Measurements from ENCODE around the gene OSTN. TPM values are rescaled to one million over a fixed set of nuclear protein-coding genes. Genes with fewer than 3 reads are reported as not detected.

The OSTN gene
- total RNA-seq, 4 donors from 2014 or later = not detected

GRCh38 chr3:191257286-191257685 is 58.2 kb downstream of the OSTN start:
- no peaks in the 10 kb centered on the region for H3K36me3 ChIP-seq
- H3K9me3 ChIP-seq = no peaks in the 10 kb centered on the region
- intact Hi-C loops (cut with DNase I) = no loop called here
- H3K27me3 ChIP-seq = no peaks in the 10 kb centered on the region
- TF ChIP-seq EP300 (IDR thresholded peaks at IDR 0.05) (no peak), POLR2AphosphoS5 (IDR thresholded peaks at IDR 0.05) (no peak), CTCF (IDR thresholded peaks at IDR 0.05) (no peak), POLR2A (IDR thresholded peaks at IDR 0.05; ENCODE audit: low read depth) (no peak)
- no peak overlapping the region for H3K27ac ChIP-seq (replicated peaks in 1 of 4)
- WGBS = 98% methylated on average over 2 of the region's 2 CpGs
- H3K4me3 ChIP-seq = no peak overlapping the region
- peaks cover 0 to 4% (median 0%) of the 10 kb centered on the region in 4 donors for H3K4me1 ChIP-seq
- DNase-seq (ENCODE audit: extremely low spot score) = no peak

- WGBS = 50% methylated on average over 1 of the region's 1 CpG
- H3K27me3 ChIP-seq = no peaks in the 10 kb centered on the region
- peaks cover 0 to 10% (median 2%) of the 10 kb centered on the region in 4 donors for H3K4me1 ChIP-seq
- H3K9me3 ChIP-seq = no peaks in the 10 kb centered on the region
- intact Hi-C loops (cut with DNase I) = no loop called here
- no peak overlapping the region for H3K4me3 ChIP-seq
- no peak for TF ChIP-seq POLR2AphosphoS5 (IDR thresholded peaks at IDR 0.05)
- TF ChIP-seq EP300 (IDR thresholded peaks at IDR 0.05) = no peak
- no peak for TF ChIP-seq POLR2A (IDR thresholded peaks at IDR 0.05; ENCODE audit: low read depth)
- TF ChIP-seq CTCF (IDR thresholded peaks at IDR 0.05) = no peak
- H3K36me3 ChIP-seq = no peaks in the 10 kb centered on the region
- DNase-seq (ENCODE audit: extremely low spot score) = no peak
- no peak overlapping the region for H3K27ac ChIP-seq (replicated peaks in 1 of 4)
These were observed 60.4 kb downstream of the OSTN start for GRCh38 chr3:191259486-191259885.

GRCh38 chr3:191260431-191261303 is 61.6 kb downstream of the OSTN start:
- intact Hi-C loops (cut with DNase I) = no loop called here
- no peaks in the 10 kb centered on the region for H3K27me3 ChIP-seq
- H3K36me3 ChIP-seq = no peaks in the 10 kb centered on the region
- no peaks in the 10 kb centered on the region for H3K9me3 ChIP-seq
- DNase-seq (ENCODE audit: extremely low spot score) = no peak
- WGBS = 88% methylated on average over 11 of the region's 11 CpGs
- H3K4me1 ChIP-seq = peaks cover 0 to 10% (median 2%) of the 10 kb centered on the region in 4 donors
- no peak for TF ChIP-seq CTCF (IDR thresholded peaks at IDR 0.05)
- no peak for TF ChIP-seq POLR2AphosphoS5 (IDR thresholded peaks at IDR 0.05)
- TF ChIP-seq EP300 (IDR thresholded peaks at IDR 0.05) = no peak
- TF ChIP-seq POLR2A (IDR thresholded peaks at IDR 0.05; ENCODE audit: low read depth) = no peak
- H3K4me3 ChIP-seq = no peak overlapping the region
- H3K27ac ChIP-seq (replicated peaks in 1 of 4) = no peak overlapping the region

GRCh38 chr3:191261304-191261638 is 62.2 kb downstream of the OSTN start:
- Histone ChIP-seq H3K4me3 (no peak overlapping the region), H3K4me1 (peaks cover 0 to 10% (median 2%) of the 10 kb centered on the region in 4 donors), H3K9me3 (no peaks in the 10 kb centered on the region), H3K27me3 (no peaks in the 10 kb centered on the region), H3K27ac (replicated peaks in 1 of 4) (no peak overlapping the region), H3K36me3 (no peaks in the 10 kb centered on the region)
- intact Hi-C loops (cut with DNase I) = no loop called here
- no peak for DNase-seq (ENCODE audit: extremely low spot score)
- TF ChIP-seq CTCF (IDR thresholded peaks at IDR 0.05) = no peak

GRCh38 chr3:191262650-191263049 is 63.6 kb downstream of the OSTN start:
- no peaks in the 10 kb centered on the region for H3K36me3 ChIP-seq
- DNase-seq (ENCODE audit: extremely low spot score) = no peak
- H3K27ac ChIP-seq (replicated peaks in 1 of 4) = no peak overlapping the region
- intact Hi-C loops (cut with DNase I) = no loop called here
- TF ChIP-seq CTCF (IDR thresholded peaks at IDR 0.05) = no peak
- no peak for TF ChIP-seq POLR2AphosphoS5 (IDR thresholded peaks at IDR 0.05)
- no peak for TF ChIP-seq EP300 (IDR thresholded peaks at IDR 0.05)
- no peak for TF ChIP-seq POLR2A (IDR thresholded peaks at IDR 0.05; ENCODE audit: low read depth)
- peaks cover 0 to 10% (median 2%) of the 10 kb centered on the region in 4 donors for H3K4me1 ChIP-seq
- no peaks in the 10 kb centered on the region for H3K9me3 ChIP-seq
- WGBS = 69% methylated on average over 1 of the region's 1 CpG
- no peaks in the 10 kb centered on the region for H3K27me3 ChIP-seq
- H3K4me3 ChIP-seq = no peak overlapping the region
